K562 (cell line): ENCODE results near the gene ATP6V0A1.

Experiments
- FIP1L1 ChIP-seq: fragments of 200-400 bp; formaldehyde crosslinking; IDR thresholded peaks from 2 replicates; pipeline ENCODE4 v1.6.1; 2018; ENCODE audit warnings: mild to moderate bottlenecking, low read depth, low read length; ENCODE audit not compliant: poor library complexity, severe bottlenecking
- POLR2A ChIP-seq: fragments of 450-650 bp; conservative IDR thresholded peaks from 2 replicates; pipeline ENCODE4 v1.6.1; 2016
- SIN3B ChIP-seq: fragments of 450-650 bp; IDR thresholded peaks from 2 replicates; pipeline ENCODE4 v1.6.1; 2017; ENCODE audit warnings: low read depth, mild to moderate bottlenecking, moderate library complexity
- ZKSCAN8 ChIP-seq: fragments of 200-800 bp; sonication (Bioruptor generic); IDR thresholded peaks from 2 replicates; pipeline ENCODE4 v1.6.1; 2016; ENCODE audit warnings: missing genetic modification characterization, missing compliant biosample characterization
- TF ChIP-seq, protein P1 (sequence below): sonication (generic); formaldehyde crosslinking; IDR thresholded peaks from 2 replicates; pipeline ENCODE4 v1.9.0; 2022; ENCODE audit warnings: mild to moderate bottlenecking, missing genetic modification reagents
- TF ChIP-seq, protein P2 (sequence below), 3 experiments: IDR thresholded peaks in 2 of 3; conservative IDR thresholded peaks in 1 of 3; 2 replicates each; pipeline ENCODE4 v1.5.1; 2011 to 2012; ENCODE audit warnings: low read length in 3 of 3, mild to moderate bottlenecking in 3 of 3, control low read depth in 2 of 3, improper control_type of control experiment in 1 of 3, inconsistent platforms in 1 of 3, low read depth in 1 of 3, mixed read lengths in 1 of 3, moderate library complexity in 1 of 3; ENCODE audit not compliant: insufficient read depth in 2 of 3

DNA sequence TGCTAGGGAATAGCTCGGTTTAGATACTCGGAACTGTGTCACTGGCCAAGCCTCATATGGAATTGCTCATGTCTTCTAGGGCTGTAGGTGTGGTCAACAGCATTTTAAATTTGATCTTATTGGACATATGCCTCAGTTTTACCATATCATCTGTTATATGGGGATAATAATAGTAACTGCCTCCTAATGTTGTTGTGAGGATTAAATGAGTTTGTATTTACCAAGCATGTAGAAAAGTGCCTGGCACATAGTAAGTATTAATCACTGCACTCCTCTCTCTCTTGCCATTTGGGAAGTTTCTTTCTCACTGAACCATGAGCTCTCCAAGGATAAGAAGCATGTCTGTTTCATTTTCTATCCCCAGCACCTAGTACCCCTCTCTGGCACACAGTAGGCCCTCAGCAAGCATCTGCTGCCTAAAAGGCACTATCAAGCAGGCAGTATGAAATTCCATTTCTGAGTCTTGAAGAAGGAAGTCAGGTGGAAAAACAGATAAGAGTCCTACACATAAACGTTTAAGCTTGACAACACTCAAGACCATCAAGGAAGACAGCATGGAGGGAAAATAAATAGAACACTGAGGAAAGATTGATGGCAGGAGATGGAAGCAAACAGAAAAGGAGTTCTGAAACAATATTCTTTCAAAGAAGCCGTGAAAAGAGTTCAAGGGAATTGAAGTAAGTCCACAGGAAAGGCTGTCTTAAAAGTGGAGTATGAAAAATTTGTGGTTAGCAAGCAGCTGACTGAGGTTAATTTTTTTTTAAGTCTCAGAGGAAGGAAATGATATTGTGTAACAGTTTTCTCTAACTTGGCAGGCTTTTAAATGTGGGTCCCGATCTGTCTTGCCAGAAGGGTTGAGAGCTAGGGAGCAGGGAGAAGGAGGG, 2.2 kb upstream of the ATP6V0A1 start:
- TF ChIP-seq POLR2A (peak; percentile 46), ZKSCAN8 (CRISPR knock-in tag) (0 out of 2 replicates have a peak, but pooled peaks have one; percentile 71), SIN3B (no peak), FIP1L1 (no peak)
- TF ChIP-seq, protein P1, sequence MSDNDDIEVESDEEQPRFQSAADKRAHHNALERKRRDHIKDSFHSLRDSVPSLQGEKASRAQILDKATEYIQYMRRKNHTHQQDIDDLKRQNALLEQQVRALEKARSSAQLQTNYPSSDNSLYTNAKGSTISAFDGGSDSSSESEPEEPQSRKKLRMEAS (CRISPR knock-in tag): no peak
- TF ChIP-seq, protein P2, sequence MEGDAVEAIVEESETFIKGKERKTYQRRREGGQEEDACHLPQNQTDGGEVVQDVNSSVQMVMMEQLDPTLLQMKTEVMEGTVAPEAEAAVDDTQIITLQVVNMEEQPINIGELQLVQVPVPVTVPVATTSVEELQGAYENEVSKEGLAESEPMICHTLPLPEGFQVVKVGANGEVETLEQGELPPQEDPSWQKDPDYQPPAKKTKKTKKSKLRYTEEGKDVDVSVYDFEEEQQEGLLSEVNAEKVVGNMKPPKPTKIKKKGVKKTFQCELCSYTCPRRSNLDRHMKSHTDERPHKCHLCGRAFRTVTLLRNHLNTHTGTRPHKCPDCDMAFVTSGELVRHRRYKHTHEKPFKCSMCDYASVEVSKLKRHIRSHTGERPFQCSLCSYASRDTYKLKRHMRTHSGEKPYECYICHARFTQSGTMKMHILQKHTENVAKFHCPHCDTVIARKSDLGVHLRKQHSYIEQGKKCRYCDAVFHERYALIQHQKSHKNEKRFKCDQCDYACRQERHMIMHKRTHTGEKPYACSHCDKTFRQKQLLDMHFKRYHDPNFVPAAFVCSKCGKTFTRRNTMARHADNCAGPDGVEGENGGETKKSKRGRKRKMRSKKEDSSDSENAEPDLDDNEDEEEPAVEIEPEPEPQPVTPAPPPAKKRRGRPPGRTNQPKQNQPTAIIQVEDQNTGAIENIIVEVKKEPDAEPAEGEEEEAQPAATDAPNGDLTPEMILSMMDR (IDR thresholded peaks at IDR 0.05 in 2 of 3, conservative IDR thresholded peaks at IDR 0.05 in 1 of 3; ENCODE audit: insufficient read depth in 2 of 3, low read depth in 1 of 3, low read length in 3 of 3): no peak
